ENCODE data around the gene HPS3. TPM values are rescaled to one million over a fixed set of nuclear protein-coding genes. Genes with fewer than 3 reads are reported as not detected.

The HPS3 gene
- polyA plus RNA-seq, 1 experiment = 14.6 TPM

DNA sequence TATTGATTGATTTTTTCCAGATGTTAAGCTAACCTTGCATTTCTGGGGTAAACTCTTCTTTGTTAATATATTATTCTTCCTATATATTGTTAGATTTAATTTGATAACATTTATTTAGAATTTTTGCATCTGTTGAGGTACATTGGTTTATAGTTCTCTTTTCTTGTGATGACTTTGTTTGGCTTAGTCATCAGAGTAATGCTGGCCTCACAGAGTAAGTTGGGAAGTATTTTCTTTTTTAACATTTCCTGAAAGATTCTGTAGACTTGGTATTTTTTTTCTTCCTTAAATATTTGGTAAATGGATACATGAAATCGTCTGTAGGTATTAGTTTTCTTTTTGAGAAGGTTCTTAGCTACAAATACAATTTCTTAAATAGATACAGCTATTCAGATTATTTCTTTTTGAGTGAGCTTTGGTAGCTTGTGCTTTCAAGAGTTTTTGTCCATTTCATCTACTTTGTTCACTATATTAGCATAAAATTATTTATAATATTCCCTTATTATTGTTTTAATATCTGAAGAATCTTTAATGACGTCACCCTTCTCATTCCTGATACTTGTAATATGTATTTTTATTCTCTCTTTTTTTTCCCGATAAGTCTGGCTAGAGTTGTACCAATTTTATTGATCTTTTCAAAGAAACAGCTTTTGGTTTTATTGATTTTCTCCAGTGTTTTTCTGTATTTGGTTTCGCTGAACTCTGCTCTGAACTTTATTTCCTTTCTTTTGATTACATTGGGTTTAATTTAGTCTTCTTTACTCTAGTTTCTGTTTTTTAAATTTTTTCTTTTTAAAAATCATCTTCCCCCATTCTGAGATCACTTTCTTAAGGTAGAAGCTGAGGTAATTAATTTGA lies 6.5 kb upstream of the HPS3 start:
- no peak for DNase-seq (ENCODE audit: low read depth)
- Histone ChIP-seq H3K4me3 (ENCODE audit: low read depth, low read length) (no peak overlapping the region), H3K36me3 (ENCODE audit: control insufficient read depth, insufficient read depth, low read length) (no peaks in the 10 kb centered on the region), H3K27me3 (ENCODE audit: control insufficient read depth, insufficient read depth, low read length) (no peaks in the 10 kb centered on the region)
- TF ChIP-seq CTCF (IDR thresholded peaks at IDR 0.05; ENCODE audit: insufficient read depth, low read depth, low read length) = no peak
- CTCF ChIA-PET = interaction anchor here (0.7 to 5.1 kb wide), 5 partner anchors 22 to 172 kb away, joined by 3 to 78 read pairs (median 5); no protein-coding TSS in a partner anchor
- POLR2A ChIA-PET = no interaction called here

DNA sequence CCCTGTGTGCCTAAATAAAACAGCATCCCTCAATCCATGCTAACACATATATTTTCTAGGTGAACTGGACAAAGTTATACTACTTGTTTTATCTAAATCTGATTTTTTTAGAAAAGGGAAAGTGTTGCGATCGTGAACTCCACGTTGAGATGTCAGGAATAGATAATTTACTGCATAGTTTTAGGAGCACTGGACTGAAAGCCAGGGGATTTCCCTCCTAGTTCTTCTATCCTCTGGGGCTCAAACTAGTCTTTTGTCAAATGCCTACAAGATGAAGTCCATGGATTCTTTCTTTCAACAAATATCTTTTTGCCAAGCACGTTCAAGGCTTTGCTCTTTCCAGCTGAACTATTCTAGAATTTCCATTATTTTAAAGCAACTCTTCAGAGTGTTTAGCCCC lies 617 bp upstream of the HPS3 start:
- TF ChIP-seq CTCF (IDR thresholded peaks at IDR 0.05; ENCODE audit: insufficient read depth, low read depth, low read length) = no peak
- CTCF ChIA-PET = interaction anchor here (0.9 to 2.8 kb wide), 7 partner anchors 9 to 205 kb away, joined by 3 to 16 read pairs (median 6); partner anchors contain the start of gene TM4SF18
- POLR2A ChIA-PET = interaction anchor here (1.4 kb wide), 1 partner anchor 50 kb away, joined by 4 read pairs; no protein-coding TSS in a partner anchor
- Histone ChIP-seq H3K27me3 (ENCODE audit: control insufficient read depth, insufficient read depth, low read length) (no peaks in the 10 kb centered on the region), H3K4me3 (ENCODE audit: low read depth, low read length) (peak overlapping the region; percentile 80), H3K36me3 (ENCODE audit: control insufficient read depth, insufficient read depth, low read length) (no peaks in the 10 kb centered on the region)
- no peak for DNase-seq (ENCODE audit: low read depth)

DNA sequence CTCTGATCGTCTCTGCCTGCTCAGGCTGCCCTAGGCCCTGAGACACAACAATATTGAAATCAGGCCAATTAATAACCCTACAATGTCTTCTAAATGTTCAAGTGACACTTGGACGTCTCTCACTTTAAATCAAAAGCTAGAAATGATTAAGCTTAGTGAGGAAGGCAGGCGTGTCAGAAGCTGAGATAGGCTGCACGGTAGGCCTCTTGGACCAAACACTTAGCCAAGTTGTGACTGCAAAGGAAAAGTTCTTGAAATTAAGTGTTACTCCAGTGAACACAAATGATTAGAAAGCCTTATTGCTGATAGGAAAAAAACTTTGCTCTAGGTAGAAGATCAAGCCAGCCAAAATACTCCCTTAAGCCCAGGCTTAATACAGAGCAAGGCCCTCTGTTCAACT lies 2.2 kb downstream of the HPS3 start:
- Histone ChIP-seq H3K36me3 (ENCODE audit: control insufficient read depth, insufficient read depth, low read length) (no peaks in the 10 kb centered on the region), H3K27me3 (ENCODE audit: control insufficient read depth, insufficient read depth, low read length) (no peaks in the 10 kb centered on the region), H3K4me3 (ENCODE audit: low read depth, low read length) (no peak overlapping the region)
- TF ChIP-seq CTCF (IDR thresholded peaks at IDR 0.05; ENCODE audit: insufficient read depth, low read depth, low read length) = no peak
- CTCF ChIA-PET = interaction anchor here (0.7 to 1.9 kb wide), 2 partner anchors 11 to 141 kb away, joined by 3 to 7 read pairs; no protein-coding TSS in a partner anchor
- DNase-seq (ENCODE audit: low read depth) = no peak
- POLR2A ChIA-PET = no interaction called here

DNA sequence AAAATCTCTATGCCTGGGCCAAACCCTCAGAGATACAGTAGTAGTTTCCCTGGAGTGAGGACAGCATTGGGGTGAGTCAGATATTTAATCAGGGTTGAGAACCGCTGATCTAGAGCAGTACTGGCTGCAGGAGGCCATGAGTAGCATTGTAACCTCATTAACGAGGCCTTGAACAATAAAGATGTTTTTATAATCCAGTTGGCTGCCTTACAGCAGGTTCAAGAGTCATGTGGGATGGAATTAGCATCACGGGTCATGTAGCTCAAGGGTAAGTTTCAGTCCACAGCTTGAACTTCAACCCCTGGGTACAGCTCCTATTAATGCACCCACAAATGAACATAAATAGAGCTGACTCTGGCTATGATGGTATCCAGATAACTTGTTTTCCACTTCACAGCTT lies 5.1 kb downstream of the HPS3 start:
- POLR2A ChIA-PET = no interaction called here
- no peaks in the 10 kb centered on the region for H3K36me3 ChIP-seq (ENCODE audit: control insufficient read depth, insufficient read depth, low read length)
- DNase-seq (ENCODE audit: low read depth) = no peak
- no peak for TF ChIP-seq CTCF (IDR thresholded peaks at IDR 0.05; ENCODE audit: insufficient read depth, low read depth, low read length)
- CTCF ChIA-PET = interaction anchor here (1.0 to 1.2 kb wide), 4 partner anchors 12 to 26 kb away, joined by 3 to 4 read pairs (median 3); no protein-coding TSS in a partner anchor
- no peaks in the 10 kb centered on the region for H3K27me3 ChIP-seq (ENCODE audit: control insufficient read depth, insufficient read depth, low read length)
- H3K4me3 ChIP-seq (ENCODE audit: low read depth, low read length) = no peak overlapping the region

- no peak for TF ChIP-seq CTCF (IDR thresholded peaks at IDR 0.05; ENCODE audit: insufficient read depth, low read depth, low read length)
- CTCF ChIA-PET = no interaction called here
- Histone ChIP-seq H3K36me3 (ENCODE audit: control insufficient read depth, insufficient read depth, low read length) (peaks cover 6% of the 10 kb centered on the region; the same call in 1 of the 2 replicates), H3K27me3 (ENCODE audit: control insufficient read depth, insufficient read depth, low read length) (no peaks in the 10 kb centered on the region), H3K4me3 (ENCODE audit: low read depth, low read length) (no peak overlapping the region)
- no peak for DNase-seq (ENCODE audit: low read depth)
- POLR2A ChIA-PET = no interaction called here
Observed at GRCh38 chr3:149142682-149143081, 13.2 kb downstream of the HPS3 start.

All from BJ (cell line).